Right ventricle myocardium superior (tissue), 1 donor: ENCODE data around the gene DIAPH1. TPM values are rescaled to one million over a fixed set of nuclear protein-coding genes. Genes with fewer than 3 reads are reported as not detected.
A peak's percentile ranks its signal among the peaks of the same experiment; 100 is the strongest.

ENCODE experiments used
- ATAC-seq: fragments of 200-7000 bp; cut with Tn5 transposase; one replicate; pipeline ENCODE4 v1.9.1; 2020; ENCODE audit warnings: mild to moderate bottlenecking; ENCODE audit not compliant: poor library complexity
- DNase-seq: peaks from one replicate; pipeline ENCODE4 v3.0.0-alpha.2; 2020
- intact Hi-C: fragments of 100-400 bp; cut with DNase I; formaldehyde crosslinking; loops from one replicate; pipeline ENCODE4 v1.11.2; 2022
- total RNA-seq: library from RNA; stranded (reverse); fragmentation: NEBNext Ultra II Directional; extraction: Animal tissue kit (Norgen Biotek cat#: 25700); gene quantifications from one replicate; pipeline ENCODE4 v1.2.1, GENCODE V29; 2021
- donor health status: DM: no; HTN: yes; CAD: no; lungs with severe emphysema.

DIAPH1 gene
- total RNA-seq, 1 donor from 2014 or later: 32.0 TPM

DNA sequence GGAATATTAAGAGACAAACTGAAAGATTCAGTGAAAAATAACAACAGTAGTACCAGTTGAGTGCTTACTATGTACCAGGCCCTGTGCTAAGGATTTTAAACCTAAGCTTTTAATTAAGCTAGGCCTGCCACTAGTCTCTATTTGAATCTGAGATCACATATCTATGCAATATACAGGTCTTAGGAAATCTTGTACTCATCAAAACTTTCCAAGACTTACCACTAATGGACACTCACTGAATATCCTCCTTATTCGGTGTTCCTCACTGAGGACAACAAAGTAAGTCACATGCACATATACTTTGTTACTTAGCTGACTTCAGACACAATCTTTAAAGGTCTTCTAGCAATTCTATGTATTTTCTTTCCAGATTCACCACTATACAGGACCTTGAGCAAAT lies 32.6 kb downstream of the DIAPH1 start:
- no peak for DNase-seq
- intact Hi-C loops: no loop called here
- ATAC-seq: no peak

DNA sequence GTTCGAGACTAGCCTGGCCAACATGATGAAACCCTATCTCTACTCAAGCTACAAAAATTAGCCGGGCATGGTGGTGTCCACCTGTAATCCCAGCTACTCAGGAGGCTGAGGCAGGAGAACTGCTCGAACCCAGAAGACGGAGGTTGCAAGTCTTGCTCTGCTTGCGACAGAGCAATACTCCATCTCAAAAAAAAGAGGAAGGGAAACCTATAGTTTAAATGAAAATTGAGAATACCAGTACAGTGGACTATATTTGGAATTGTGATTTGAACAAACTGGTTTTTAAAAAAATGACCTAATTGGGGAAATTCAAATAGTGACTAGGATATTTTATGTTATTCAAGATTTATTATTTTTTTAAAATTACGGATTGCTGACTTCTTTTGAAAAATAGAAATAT lies 33.2 kb downstream of the DIAPH1 start:
- DNase-seq (no peak), ATAC-seq (no peak)
- intact Hi-C loops: no loop called here

DNA sequence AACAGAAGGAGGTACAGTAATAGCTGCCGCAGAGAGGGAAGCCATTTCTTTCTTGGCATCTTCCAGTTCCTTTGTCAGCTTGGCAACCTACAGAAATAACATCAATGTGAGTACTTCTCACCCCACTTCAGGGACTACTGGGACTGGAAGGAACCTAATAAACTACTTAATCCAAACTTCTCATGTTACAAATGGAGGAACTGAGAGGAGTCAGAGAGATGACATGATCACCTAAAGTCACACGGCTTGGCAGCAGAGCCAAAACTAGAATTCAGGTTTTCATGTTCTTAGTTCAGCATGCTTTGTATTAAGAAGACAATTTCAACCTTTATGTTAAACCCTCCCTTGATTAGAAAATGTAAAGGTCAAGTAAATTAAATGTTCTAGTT lies 44.7 kb downstream of the DIAPH1 start:
- intact Hi-C loops: no loop called here
- DNase-seq: no peak
- ATAC-seq: no peak

DNA sequence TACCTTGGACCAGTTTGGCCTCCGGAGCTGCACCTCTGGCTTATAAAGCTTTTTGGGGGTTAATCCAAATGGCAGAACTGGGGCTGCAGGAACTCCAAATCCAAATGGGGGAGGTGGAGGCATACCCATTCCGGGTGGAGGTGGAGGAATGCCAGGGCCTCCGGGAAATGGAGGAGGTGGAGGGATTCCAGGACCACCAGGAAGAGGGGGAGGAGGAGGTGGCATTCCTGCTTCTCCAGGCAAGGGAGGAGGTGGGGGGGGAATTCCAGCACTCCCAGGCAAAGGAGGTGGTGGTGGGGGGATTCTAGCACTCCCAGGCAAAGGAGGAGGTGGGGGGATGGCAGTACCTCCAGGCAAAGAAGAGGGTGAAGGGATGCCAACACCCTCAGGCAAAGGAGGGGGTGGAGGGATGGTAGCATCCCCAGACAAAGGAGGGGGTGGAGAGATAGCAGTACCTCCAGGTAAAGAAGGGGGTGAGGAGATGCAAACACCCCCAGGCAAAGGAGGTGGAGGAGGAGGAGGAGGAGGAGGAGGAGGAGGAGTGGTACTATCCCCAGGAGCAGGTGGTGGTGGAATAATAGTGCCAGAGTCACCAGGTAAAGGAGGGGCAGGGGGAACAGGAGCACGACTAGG lies 45.2 kb downstream of the DIAPH1 start:
- no peak for ATAC-seq
- no peak for DNase-seq
- intact Hi-C loops: no loop called here

DNA sequence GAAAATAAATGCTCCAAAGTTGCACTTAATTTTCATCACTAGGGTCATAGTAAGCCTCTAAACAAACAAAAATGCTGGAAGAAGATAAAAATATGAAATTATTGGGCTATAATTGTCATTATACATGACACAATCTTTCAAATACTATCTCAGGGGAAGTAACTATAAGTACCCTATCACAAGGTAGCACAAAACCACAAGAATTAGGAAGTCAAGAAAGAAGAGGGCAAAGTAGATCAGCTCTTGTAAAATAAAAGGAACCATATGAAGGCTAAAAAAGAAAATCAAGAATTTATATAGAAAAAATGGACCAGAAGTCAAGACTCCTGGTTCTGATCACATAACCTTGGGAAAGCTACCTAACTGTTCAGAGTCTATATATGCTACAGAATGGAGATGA lies 48.1 kb downstream of the DIAPH1 start:
- no peak for DNase-seq
- intact Hi-C loops: no loop called here
- ATAC-seq: no peak

DNA sequence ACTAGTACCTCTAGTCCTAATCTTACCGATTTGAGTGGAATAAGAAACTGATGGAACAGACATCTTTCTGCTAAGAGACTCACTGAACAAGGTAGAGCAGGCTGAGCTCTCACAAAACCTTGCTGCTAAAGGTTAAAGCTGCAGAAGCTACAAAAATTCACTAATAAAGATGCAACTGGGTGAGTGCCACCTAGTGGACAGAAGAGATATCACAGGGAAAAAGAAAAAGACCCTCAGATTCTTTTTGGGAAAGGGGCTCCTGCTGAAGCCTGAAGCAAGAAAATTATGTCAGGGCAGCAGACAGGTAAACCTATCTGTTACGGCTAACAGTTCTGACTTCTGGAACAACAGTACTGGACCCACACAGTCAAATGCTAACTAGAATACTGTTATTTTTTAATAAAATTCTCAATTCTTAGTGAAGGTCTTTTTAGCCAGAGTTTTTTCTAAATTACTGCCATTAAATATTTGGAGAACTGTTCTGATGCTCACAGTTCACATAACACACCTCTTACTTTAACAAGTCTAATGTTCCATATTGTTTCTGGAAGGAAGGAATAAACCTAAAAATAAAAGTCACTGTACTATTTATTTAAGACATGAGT lies 51.2 kb downstream of the DIAPH1 start:
- intact Hi-C loops: no loop called here
- no peak for ATAC-seq

DNA sequence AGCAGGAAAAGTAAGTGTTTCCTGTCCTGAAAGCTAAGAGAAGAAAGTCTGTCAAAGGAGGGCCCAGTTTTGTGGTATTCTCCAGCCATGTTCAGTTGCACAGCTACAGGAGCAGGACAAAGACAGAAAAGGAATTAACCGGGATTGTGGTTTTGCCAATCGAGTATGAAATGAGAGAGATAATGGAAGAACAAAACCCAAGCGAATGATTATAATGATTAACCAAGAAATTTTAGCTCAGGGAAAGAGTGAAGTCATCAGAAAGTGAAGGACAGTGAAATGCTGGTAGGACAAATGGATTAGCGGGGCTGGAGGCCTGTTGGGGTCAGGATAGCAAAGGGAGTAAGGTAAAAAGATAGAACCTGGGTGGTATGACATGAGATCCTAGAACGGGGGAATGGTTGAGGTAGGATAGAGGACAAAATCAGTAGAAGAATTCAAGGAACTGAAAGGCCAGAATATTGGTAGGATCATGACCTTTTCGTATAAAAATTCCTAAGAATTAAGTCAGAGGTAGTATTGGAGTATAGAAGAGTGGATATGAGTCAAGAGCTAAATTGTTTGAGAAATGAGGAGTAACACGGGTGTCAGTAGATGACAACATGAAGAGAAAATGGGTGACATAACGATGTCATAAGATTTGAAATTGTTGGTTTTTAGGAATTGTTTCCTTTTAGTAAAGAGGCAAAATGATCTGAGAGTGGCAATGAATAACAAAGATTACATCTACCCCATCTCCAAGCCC lies 52.8 kb downstream of the DIAPH1 start:
- ATAC-seq (no peak), DNase-seq (no peak)
- intact Hi-C loops: no loop called here

More for the DNA sequence above, 51.2 kb downstream of the DIAPH1 start:
- no peak for DNase-seq

DNA sequence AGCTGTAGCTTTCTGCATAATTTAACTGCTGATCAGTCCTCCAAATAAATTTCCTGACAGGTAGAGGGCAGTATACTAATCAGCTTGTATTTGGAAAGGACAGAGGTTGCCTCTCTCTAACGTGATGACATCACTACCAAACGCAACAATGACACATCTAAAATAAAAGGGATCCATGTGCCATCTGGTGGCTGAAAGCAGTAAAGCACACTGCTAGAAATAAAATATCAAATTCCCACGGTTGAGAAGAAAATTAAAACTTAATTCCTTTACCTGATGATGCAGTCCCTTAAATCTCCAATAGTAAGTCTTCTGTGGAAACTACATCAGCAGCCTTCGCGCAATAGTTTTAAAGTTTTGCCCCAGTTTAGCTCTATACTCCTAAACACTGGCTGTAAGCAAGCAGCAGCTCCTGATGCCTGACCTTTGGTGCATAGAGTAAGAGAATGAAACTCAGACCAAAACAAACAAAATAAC lies 54.5 kb downstream of the DIAPH1 start:
- intact Hi-C loops: loop anchor here (5.0 kb wide), 2 partner anchors 242 to 317 kb away; partner anchors contain the start of genes PCDHB15 and TAF7
- peak; percentile 73 for ATAC-seq
- DNase-seq: no peak

DNA sequence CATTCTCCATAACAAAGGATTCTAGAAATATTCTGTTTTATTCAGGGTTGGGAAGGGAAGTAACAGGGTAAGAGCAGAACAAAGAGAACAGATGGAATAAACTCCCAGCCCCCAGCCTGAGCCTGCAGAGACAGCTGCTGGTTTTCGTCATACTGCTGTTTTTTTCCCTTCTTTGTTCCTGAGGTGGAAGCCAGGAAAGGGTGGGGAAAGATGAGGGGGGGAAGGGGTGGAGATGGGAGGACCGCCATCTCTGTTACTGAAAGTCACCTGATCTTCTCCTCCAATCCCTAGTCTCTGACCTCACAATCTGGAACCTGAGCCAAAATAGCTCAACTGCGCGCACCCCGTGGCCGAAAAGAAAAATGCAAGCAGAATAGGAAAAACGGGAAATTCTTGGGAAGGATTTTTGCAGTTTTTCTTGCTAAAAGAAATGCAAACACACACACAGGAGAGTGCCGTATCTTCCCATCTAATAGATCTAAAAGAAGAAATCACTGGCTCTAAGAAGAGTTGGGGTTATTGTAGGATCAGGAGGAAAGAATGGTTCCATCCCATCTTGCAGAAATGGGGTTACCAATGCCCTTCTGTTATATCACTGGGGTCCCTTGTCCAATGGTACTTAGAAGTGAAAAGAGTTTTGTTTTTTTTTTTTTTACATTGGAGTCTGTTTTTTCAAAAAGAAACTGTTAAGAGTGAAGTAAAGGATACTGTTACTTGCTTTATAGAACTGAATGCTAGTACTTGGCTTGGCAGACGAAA lies 57.9 kb downstream of the DIAPH1 start:
- intact Hi-C loops: loop anchor here (2.0 to 5.0 kb wide), 3 partner anchors 144 to 314 kb away; partner anchors contain the start of genes PCDHB15, PCDHGB7 and TAF7
- peak; percentile 82 for DNase-seq
- ATAC-seq: peak; percentile 83

DNA sequence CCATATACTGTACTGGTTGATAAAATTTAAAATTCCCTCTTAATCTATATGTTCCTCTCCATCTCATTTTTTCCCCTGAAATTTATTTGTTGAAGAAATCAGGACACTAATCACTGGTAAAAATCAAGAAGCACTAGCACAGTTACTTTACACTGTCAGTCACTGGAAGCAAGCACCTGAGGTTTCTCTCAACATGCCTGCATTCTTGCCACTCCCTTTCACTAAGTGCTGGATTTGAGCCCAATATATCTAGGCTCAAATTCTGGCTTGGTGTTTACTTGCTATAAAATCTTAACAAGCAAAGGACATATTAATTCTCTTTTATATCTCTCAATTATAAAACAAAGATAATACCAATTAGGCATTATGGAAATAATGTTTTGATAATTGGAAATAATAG lies 58.6 kb downstream of the DIAPH1 start:
- intact Hi-C loops: loop anchor here (2.0 to 5.0 kb wide), 3 partner anchors 143 to 313 kb away; partner anchors contain the start of genes PCDHB15, PCDHGB7 and TAF7
- DNase-seq: no peak
- no peak for ATAC-seq

DNA sequence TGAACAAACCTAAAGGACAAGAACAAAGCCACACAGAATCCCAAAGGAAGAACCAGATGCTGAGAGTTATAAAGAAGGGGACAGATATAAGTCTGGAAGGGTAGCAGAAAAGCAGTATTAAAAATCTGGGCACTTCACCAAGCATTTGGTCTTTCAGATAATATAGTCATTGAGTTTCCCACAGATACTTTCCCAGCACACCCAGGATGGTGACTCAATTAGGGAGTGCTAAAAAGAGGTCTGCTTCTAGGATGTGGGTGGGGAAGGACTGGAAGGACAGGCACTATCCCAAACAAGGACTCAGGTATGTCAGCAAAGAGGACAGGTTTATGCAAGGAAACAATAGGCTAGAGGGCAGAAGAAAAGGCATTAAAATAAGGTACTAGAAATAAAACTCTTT lies 59.3 kb downstream of the DIAPH1 start:
- intact Hi-C loops: loop anchor here (2.0 kb wide), 1 partner anchor 31 kb away; no protein-coding TSS in a partner anchor
- DNase-seq (no peak), ATAC-seq (no peak)

DNA sequence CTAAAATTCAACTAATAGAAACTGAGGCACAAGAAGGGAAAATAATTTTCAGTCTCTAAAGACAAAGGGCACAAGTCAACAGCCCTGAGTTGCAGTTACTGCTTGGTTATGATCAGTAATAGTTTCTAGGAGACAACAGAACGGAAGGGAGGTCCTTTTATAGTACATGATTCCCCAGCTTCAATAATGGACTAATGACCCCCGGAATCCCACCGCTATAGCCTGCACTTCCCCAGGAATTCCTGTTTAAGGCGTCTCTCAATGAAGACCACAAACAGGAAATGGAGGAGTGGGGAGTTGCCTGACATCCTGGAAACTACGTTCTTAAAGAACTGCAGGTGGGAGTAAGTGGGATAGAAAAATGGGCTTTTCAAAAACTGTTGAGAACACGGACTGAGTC lies 60.6 kb downstream of the DIAPH1 start:
- DNase-seq: no peak
- intact Hi-C loops: loop anchor here (2.0 kb wide), 1 partner anchor 29 kb away; no protein-coding TSS in a partner anchor
- no peak for ATAC-seq

DNA sequence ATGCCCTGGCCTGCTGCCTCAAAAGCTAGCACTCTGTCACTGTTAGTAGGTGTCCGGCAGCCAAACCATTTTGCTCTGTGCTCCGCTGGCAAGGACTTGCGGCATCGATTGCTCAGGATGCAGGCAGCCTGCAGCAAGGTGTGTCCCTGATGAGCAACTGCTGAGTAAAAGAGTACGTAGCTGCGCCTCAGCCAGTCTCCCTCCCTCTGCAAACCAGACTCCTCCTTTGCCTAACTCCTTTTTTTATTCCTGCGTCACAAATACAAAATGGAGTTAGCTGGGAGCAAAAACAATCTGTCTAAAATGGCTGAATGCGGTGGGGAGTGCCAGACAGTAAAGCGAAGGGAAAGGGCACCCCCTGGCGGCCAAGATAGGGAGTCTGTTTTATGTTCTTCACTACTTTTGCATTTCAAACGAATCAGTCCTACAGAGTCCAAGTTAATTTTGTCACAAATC lies 61.1 kb downstream of the DIAPH1 start:
- ATAC-seq (peak; percentile 80), DNase-seq (peak; percentile 88)
- intact Hi-C loops: loop anchor here (2.0 kb wide), 1 partner anchor 29 kb away; no protein-coding TSS in a partner anchor

DNA sequence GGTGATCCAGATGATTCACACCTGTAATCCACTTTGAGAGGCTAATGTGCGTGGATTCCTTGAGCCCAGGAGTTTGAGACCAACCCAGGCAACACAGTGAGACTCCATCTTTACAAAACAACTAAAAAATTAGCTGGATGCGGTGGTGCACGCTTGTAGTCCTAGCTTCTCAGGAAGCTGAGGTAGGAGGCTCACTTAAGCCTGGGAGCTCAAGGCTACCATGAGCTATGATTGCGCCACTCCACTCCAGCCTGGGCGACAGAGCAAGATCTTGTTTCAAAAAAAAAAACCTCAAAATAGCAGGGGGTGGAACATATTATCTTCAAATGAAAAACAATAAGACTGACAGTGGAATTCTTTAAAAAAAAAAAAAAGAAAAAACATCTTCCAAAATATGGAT lies 70.9 kb downstream of the DIAPH1 start:
- ATAC-seq: no peak
- intact Hi-C loops: no loop called here

DNA sequence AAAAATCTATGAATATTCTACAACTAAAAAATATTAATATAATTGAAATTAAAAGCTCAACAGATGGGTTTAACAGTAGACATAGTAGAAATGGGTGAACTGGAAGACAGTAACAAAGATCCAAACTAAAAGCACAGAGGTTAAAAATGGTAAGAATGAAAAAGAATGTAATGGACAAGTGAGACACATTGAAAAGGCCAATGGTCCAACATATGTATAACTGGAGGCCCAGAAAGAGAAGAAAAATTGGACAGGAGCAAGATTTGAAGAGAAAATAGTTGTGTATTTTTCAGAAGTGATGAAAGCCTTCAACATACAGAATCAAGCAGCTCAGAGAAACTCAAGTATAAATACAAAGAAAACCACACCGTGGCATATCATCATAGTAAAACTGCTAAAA lies 71.3 kb downstream of the DIAPH1 start:
- ATAC-seq: no peak
- intact Hi-C loops: no loop called here
- no peak for DNase-seq

More for the DNA sequence above, 70.9 kb downstream of the DIAPH1 start:
- DNase-seq: no peak

DNA sequence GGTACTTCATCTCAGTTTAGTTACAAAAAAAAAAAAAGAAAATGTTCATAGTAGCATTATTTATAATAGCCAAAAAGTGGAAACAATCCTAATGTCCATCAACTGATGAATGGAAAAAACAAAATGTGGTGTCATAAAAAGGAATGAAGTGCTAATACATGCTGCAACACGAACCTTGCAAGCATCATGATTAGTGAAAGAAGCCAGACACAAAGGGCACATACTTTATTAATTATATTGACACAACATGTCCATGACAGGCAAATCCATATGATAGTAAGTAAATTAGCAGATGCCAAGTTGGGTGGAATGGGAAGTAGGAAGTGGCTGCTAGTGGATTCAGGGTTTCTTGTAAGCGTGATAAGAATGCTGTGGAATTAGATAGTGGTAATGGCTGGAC lies 75.7 kb downstream of the DIAPH1 start:
- intact Hi-C loops: no loop called here
- no peak for DNase-seq
- no peak for ATAC-seq

DNA sequence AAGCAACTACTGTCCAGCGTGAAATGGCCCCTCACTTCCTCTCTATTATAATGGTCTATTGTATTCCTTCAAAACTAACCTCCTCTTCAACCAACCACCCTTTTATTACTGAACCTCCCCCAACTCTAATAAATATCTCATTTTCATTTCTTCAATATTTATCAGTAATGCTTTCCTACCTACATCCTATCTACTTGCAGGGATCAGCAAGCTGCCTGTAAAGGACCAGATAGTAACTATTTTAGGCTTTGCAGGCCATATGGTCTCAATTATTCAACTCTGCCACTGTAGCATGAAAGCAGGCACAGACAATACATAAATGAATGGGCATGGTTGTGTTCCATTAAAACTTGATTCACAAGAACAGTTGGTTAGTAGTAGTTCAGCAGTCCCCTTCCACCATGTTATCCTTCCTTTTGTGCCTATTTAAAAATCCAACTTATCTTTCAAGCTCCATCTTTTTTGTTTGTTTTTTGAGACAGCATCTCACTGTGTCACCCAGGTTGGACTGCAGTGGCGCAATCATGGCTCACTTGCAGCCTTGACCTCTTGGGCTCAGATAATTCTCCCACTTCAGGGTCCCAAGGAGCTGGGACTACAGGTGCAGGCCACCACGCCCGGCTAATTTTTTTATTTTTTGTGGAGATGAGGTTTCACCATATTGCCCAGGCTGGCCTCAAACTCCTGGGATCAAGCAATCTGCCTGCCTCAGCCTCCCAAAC lies 84.1 kb downstream of the DIAPH1 start:
- DNase-seq (no peak), ATAC-seq (no peak)
- intact Hi-C loops: no loop called here

DNA sequence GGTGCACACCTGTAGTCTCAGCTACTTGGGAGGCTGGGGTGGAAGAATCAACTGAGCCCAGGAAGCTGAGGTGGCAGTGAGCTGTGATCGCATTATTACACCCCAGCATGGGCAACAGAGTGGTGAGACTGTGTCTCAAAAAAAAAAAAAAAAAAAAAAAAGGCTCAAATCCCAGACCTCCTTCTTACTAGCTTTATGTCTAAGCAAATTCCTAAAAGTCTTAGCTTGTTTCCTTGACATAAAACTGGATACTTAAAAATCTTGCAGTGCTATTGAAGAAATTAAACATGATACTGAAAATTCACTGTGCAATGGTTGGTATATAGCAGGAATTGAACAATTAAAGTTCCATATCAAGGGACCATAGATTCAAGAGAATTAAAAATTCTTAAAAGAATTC lies 84.9 kb downstream of the DIAPH1 start:
- DNase-seq: no peak
- intact Hi-C loops: no loop called here
- ATAC-seq: no peak
